Germinal center (tissue), 1 donor: ENCODE results near the gene OPALIN.

Experiments
- DNase-seq: peaks from one replicate; pipeline ENCODE4 v3.0.0; 2012; ENCODE audit warnings: mixed read lengths, low spot score

The OPALIN gene

GRCh38 chr10:96358851-96359540 is at the start of gene OPALIN:
OPALIN (minus strand) TSS chr10:96359002; CDS start chr10:96358896, 106 bp downstream.
- no peak for DNase-seq

- DNase-seq = no peak
Observed at GRCh38 chr10:96408201-96408600, 49.4 kb upstream of the OPALIN start.

- no peak for DNase-seq
Observed at GRCh38 chr10:96407560-96408069, 48.8 kb upstream of the OPALIN start.

- no peak for DNase-seq
Observed at GRCh38 chr10:96406091-96406490, 47.3 kb upstream of the OPALIN start.

GRCh38 chr10:96402417-96403305 is 43.9 kb upstream of the OPALIN start:
- DNase-seq = no peak

GRCh38 chr10:96401036-96401435 is 42.2 kb upstream of the OPALIN start:
- DNase-seq = no peak

- no peak for DNase-seq
Observed at GRCh38 chr10:96400465-96400864, 41.7 kb upstream of the OPALIN start.

GRCh38 chr10:96397902-96398301 is 39.1 kb upstream of the OPALIN start:
- DNase-seq = no peak

GRCh38 chr10:96395931-96396877 is 37.4 kb upstream of the OPALIN start:
- DNase-seq = peak; percentile 86

GRCh38 chr10:96390460-96390864 is 31.7 kb upstream of the OPALIN start:
- no peak for DNase-seq

GRCh38 chr10:96389785-96390184 is 31.0 kb upstream of the OPALIN start:
- DNase-seq = no peak

GRCh38 chr10:96387601-96388000 is 28.8 kb upstream of the OPALIN start:
- no peak for DNase-seq

- no peak for DNase-seq
Observed at GRCh38 chr10:96387161-96387560, 28.4 kb upstream of the OPALIN start.

GRCh38 chr10:96384506-96384905 is 25.7 kb upstream of the OPALIN start:
- no peak for DNase-seq

- DNase-seq = no peak
Observed at GRCh38 chr10:96380821-96381220, 22.0 kb upstream of the OPALIN start.

- no peak for DNase-seq
Observed at GRCh38 chr10:96379758-96380157, 21.0 kb upstream of the OPALIN start.

- DNase-seq = no peak
Observed at GRCh38 chr10:96378741-96379140, 19.9 kb upstream of the OPALIN start.

- no peak for DNase-seq
Observed at GRCh38 chr10:96377816-96378294, 19.1 kb upstream of the OPALIN start.

- DNase-seq = no peak
Observed at GRCh38 chr10:96376483-96376882, 17.7 kb upstream of the OPALIN start.

- DNase-seq = peak; percentile 92
Observed at GRCh38 chr10:96374985-96375830, 16.4 kb upstream of the OPALIN start.

- DNase-seq = no peak
Observed at GRCh38 chr10:96374639-96374984, 15.8 kb upstream of the OPALIN start.
